NCI-H146 treated with DMSO at 0.1 percent for 48 hours (cell line): ENCODE data around the gene GRM4.

Experiments used
- DNase-seq: peaks from one replicate; lab custom pipeline; 2025; ENCODE audit not compliant: unreplicated experiment; lab: John Stamatoyannopoulos, UW

GRM4 gene

DNA sequence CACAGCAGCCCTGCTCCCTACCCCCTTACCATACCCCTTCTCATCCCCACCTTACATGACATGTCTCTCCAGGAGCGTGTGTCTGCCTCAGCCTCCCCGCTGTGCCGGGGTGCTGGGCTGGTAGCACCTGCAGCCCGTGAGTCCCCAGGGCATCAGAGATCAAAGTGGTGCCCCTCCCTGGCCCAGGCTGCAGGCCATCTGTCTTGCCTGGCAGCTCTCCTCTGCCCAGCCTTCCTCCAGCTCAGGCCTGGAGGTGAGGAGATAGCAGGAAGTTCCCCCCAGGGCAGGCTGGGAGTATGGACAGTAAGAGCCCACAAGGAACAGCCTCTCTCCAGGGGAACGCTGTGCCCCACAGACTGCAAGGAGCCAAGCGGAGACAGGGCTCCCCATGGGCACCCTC is 35.3 kb downstream of the GRM4 start:
- no peak for DNase-seq

DNA sequence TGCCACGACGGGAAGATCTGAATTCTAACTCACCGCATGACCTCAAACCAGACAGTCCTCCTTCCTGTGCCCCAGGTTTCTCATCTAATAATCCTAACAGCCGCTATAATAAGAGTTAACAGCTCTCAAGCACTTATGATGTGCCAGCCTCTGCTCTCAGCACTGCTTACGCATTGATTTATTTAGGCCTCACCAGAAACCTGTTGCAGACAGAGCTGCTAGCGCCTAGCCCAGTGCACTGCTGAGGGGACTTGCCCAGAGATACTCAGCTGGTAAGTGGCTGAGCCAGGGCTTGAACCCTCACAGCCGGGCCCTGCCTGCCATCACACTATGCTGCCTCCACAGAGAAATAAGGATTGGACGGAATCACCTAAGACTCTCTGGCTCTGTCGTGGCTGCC is 37.7 kb downstream of the GRM4 start:
- DNase-seq, result no peak

DNA sequence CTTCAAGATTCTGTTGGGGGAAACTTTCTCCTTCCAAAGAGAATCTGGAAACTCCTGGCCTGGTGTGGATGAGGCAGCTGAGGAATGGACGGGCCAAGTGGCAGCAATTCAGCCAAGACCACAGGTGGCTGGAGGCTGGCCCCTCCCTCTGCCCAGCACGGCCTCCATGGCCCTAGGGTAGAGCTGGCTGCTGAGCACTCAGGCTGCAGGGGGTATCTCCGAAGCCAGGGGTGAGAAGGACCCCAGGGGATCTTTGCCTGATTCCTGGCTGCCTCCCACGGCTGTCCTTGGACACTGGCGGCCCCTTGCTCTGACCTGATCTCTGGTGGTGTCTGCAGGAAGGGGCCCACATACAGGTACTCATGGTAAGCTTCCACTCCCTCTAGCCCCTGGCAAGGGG is 39.0 kb downstream of the GRM4 start:
- no peak for DNase-seq

DNA sequence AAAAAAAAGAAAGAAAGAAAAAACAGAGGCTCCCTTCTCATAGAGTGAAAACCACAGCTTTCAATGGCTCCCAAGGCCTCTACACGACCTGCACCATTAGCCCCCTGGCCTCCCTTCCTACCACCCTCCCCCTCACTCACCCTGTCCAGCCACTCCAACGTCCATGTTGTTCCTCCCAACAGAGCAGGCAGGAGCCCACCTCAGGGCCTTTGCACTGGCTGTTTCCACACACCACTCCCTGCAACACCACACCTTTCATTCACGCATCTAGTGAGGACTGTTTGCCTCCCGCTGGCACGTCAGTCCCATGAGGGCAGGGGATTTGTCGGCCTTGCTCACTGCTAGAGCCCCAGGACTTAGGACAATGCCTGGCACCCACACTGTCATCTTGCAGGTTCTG is 39.5 kb downstream of the GRM4 start:
- no peak for DNase-seq

DNA sequence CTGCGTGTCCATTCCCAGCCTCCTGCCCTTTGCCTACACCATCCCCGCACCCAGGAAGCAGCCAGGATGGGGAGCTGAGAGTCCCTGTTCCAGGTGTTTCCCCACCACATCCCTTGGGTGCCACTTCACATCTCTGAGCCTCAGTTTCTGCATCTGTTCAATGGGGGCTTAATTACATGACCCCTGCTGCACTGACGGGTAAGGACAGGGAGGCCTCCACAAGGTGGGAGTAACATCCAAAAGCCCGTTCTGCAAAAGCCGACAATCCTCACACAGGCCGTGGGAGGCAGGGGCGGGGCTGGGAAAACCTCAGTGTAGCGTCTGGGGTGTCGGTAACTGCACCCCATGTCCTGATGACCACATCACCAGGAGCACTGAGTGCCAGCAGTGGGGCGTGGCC is 41.3 kb downstream of the GRM4 start:
- no peak for DNase-seq

DNA sequence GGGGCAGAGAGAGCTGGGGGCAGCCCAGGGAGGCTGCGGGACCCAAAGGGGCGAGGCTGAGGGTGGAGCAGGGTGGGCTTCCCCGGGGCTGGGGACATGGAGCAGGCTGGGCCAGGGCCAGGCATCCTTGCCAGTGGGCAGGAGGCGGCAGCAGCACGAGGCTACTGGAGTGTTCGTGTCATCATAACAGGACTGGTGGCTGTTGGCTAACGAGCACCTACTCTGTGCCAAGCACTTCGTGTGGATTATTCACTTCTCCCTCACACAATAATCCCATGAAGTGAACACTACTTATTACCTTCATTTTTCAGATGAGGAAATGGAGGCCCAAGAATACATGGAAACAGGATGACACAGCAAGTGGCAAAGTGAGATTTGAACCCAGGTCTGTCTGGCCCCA is 41.7 kb downstream of the GRM4 start:
- DNase-seq, result no peak

DNA sequence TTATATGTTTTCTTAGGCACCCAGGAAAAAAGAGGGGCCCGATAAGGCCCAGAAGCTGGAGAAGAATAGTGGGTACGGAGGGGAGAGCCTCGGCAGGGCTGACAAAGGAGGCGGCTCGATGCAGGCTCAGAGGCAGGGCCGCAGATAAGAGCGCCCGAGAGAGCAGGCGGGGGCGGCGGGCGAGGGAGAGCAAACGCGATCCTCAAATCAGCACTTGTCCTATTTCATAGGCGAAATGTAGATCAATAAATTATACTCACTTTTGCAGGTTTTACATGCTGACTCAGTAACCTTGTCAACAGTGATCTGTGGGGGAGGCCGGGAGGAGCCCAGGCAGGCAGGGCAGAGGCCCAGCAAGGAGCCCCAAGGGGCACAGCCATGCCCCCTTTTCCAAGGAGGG is 42.6 kb downstream of the GRM4 start:
- no peak for DNase-seq

DNA sequence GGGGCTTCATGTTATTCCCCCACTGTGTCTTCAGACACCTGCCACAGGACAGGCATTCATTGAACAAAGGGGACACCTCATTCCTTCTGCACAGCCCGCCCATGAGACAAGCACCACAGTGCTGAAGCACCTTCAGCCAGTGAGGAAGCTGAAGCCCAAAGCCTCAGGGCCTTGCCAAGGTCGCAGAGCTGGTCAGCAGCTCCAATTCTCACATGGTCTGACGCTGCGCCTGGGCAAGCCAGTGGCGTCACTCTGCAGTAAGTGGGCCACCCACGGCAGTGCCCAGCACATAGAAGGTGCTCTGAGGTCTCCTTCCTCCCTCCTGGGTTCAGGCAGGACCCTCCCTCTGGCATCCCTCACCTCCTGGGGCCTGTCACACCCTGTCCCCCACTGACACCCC is 43.2 kb downstream of the GRM4 start:
- DNase-seq, result no peak

DNA sequence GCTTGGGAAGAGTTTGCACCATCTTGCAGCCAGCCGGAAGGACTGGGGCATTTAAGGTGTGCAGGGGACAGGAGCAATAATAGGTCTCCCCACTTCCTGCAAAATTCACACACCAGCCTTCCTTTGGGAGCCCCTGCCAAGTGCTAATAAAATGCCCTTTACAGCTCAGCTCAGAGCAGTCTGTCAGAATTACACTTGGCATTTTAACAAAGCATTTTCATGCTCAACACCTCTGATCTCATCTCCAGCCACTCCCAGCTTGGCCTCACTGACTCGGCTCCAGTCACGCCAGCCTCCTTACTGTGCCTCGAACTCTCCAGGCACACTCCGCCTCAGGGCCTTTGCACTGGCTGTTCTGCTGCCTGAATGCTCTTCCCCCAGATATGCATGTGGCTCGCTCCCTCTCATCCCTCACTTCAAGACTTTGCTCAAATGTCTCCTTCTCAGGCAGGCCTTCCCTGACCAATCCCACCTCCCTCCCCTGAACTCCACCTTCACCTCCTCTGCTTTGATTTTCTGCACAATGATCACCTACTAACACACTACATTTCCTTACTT is 43.7 kb downstream of the GRM4 start:
- DNase-seq, result no peak

DNA sequence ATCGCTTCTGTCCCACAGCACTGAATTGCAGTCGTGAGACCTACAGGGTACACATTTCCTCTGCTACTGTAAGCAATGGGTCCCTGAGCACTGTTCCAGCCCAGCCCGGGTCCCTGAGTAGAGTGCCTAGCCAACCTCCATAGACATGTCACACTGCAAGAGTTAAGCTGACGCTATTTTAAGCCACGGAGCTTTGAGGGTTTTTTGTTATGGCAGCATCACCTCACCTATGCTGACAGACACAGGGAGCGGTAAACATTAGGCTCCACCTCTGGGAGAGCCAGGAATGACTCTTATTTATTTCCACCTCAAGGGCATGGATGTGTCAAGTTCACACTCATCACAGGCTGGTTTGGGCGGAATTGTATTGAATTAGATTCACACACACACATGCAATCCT is 45.1 kb downstream of the GRM4 start:
- no peak for DNase-seq

DNA sequence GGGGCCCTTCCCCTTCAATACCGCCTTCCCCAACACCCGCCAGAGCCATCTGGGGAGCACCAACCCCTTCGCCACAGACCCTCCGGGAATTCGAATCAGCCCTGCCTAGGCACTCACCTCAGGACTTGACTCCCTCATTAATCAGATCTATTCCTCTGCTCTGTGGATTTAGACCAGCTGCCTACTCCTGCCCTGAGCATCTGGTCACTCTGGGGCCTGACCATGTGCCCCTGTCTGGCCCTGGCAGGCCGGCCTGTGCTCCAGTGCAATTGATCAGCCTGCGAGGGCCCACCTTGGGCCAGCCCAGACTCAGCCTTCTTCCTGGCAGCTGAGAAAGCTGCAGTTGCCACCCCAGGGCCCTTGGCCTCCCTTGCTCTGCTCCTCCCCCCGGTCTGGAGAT is 46.0 kb downstream of the GRM4 start:
- DNase-seq, result no peak

DNA sequence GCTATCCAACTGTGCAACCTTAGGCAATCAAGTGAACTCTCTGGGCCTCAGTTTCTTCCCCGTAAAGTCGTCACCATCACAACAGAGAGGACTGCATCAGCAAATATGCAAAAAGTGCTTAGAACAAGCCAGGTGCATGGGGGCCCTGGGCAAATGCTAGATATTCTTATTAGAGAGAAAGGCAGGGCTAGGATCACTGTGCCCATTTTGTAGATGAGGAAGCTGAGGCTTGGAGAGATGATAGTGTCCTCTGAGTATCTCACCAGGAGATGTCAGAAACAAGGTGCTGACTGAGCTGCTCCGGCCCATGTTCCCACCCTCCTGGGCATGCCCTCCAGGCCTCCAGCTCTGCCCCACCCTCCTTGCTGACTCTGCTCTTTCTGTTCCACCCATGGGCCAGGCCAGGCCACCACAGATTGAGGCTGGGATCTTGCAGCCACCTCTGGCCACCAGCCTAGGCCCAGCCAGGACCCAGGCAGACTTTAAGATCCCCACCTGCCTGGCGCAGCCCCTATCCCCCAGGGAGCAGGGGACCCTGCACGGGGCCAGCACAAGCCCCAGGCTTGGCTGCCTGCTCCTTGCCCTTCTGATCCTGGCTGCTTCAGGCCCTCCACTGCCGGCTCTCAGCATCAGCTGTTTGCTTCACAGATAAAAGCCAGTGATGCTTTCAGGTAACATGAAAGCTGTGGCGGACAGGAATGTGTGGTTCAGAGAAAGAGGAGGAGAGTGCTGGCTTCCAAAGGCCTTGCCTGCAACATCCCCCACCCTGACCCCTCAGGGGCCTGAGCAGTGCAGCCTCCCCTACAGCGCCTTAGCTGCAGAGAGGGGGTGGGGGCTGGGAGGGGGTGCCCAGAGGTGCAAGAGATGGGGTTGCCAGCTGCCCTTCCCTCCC is 47.6 kb downstream of the GRM4 start:
- DNase-seq, result no peak

DNA sequence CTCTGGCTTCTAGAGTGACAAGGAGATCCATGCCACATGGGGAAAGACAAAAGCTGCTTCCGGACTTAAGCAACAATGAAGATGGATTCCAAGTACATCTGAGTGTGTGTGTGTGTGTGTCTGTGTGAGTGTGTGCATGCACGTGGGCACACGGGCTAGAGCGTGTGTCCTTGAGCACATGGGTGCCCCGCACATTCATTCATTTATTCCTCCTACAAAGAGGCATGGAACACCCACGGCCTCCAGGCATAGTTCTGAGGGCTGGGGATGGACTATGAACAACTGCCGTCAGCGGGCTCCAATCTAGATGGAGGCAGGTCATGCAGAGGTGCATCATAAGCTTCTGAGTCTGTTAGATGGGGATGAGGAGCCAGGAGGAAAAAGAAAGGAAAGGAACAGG is 49.1 kb downstream of the GRM4 start:
- DNase-seq, result no peak

DNA sequence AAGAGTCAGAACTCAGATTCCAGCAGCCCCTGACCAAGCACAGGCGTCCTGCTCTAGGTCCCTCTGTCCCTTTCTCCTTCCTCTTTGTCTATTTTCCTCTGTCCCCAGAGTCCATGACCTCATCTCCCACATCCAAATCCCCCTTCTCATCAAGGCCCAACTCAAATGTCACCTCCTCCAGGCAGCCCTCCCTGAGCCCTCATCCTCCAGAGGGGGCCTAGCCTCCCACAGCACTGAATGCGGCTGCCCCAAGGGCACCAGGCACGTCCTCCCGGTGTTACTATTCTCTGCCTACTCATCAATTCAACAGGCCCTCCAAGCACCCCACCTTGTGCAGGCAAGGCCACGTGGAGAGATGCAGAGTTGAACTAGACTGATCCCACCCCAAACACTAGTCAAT is 49.7 kb downstream of the GRM4 start:
- DNase-seq, result no peak

DNA sequence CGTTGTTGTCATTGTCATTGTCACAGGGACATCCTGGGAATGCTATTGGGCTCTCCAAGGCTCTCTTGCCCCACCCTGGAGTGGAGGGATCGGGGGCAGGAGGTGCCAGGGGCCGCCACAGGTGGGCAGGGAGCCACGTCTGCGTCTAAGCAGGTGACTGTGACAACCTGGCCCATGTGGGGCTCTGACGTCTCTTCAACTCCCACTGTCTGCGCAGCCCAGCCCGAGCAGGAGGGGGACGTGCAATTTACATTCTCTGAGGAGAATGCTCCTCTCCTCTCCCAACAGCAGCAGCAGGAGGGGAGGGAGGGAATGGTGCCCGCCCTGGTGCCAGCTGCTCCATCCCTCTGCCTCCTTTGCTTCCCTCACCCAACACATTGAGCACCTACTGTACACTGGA is 50.1 kb downstream of the GRM4 start:
- no peak for DNase-seq

DNA sequence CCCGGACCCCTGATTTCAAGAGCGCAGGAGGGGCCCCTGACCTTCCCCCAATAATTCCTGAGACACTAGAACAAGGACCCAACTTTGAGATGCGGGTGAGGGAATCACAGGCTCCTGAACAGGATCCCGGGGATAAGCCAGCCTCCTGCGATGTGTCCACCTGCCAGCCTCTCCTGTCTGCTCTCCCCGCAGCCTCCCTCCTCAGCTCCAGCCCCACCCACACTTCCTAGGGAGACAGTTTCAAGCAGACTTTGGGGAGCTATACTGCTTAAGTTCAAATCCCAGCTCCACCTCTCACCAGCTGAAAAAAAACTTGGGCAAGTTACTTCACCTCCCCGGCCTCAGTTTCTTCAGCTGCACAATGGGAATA is 50.8 kb downstream of the GRM4 start:
- DNase-seq, result no peak

DNA sequence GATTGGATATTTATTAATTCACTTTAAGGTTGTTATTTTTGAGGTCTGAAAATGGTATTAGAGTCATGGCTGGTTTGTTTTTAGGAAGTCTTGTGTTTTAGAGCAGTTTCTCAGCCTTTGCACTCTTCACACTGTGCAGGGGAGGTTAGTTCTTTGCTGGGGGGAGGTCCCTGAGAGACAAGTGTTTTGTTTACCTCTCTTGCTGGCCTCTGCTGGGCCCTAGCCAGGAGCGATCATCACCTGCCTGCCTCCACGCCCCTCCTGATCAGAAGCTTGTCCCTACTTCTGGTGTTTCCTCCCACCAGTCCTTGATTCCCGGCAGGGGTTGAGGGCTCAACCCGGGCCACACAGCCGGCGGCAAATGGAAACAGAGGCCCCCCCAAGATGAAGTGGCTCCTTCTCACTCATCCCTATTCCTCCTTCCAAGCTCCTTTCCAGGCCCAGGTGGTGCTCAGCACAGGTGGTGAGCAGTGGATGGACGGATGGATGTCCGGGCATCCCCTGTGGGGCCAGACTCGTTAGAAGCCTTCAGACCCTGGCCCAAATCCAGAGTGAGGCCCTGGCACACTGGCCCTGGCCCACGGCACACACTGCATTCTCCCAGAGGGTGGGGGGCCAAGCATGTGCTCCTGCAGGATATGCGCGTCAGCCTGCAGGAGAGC is 51.3 kb downstream of the GRM4 start:
- no peak for DNase-seq

DNA sequence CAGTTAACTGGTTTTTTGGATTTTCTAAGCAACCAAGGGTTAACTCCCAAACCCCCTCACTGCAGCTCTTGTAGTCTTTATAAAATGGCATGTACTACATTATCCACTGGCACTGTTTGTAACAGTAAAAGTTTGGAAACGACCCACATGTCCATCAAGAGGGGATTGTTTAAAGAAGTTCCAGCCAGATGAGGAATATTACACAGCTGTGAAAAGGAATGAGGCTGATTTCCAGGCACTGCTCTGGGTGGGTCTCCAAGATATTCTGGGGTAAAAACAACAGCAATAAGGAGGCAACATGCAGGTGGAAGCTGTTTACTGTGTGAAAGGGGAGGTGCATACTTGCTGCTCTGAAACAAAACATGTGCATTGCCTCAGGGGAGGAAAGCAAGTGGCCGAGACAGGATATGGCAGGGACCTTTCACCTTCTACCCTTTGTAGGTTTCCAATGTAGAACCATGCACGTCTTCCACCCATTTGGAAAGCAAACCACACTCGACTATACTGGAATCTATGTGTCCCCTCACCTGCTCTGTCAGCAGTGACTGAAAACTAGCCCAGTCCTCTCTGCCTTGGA is 51.9 kb downstream of the GRM4 start:
- DNase-seq, result no peak

DNA sequence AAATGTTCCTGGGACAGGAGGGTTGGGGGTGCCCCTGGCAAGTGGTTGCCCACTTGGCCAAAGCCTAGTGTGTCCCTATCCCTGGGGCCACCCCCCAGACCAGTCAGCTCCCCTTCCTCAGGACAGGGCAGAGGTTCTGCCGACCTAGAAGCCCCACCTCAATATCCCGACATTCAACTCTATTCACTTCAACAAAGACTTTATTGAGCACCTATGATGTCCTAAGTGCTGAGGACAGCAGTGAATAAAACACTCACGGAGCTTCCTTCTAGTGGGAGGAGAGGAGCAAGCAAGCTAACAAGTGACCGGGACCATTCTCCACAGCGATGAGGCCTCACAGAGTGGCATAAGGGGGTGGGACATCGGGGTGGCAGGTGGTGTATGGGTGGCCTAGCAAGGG is 52.7 kb downstream of the GRM4 start:
- no peak for DNase-seq

DNA sequence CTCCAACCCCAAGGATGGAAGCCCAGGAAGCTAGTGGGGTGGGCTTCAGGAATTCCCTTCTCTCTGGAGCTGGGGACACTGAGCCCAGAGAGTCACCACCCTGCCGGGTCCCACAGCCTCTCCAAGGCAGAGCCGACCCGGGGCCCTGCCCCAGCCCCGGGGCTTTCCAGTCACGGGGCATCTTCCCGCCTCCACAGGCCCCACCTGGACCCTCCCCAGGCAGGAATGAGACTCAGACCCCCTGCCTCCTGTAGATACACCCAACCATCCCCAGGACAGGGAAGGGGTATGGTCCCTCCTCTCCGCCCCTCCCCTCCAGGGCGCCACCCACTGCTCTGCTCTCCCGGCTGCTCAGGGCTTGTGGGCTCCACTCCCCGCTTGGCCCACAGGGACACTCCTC is 53.3 kb downstream of the GRM4 start:
- no peak for DNase-seq

DNA sequence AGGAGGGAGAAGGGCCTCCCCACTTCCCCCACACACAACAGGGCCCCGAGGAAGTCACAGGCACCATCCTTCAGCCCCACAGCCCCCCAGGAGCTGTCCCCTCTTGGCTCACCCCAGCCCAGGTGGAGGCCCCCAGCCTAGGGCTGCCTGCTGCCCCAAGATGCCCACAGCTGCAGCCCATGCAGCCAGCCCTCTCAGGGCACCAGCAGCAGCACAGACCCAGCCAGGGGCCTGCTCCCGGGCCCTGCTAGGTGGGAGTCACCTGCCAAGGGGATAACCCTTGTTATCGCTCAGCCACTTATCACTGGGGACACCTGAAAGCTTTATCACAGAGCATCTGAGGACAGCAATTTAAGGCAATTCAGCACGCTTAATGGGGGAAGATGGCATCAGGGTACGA is 55.0 kb downstream of the GRM4 start:
- no peak for DNase-seq

DNA sequence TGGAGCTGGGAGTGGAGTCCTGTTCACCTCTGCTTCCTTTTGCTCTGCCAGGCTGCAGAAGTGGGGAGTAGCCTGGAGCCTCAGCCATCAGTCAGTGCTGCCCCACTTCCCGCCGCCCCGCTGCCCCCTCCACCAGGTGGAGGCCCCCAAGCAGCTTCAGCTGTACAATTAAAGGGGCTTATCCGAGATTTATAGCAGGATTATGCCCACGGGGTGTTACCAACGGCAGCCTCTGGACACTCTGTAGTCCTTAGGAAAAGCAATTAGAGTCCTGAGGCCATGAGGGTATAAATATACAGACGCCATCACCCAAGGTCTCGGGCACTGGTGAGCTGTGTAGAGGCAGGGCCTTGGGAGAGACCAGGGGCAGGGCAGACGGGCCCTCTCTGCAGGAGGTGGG is 55.4 kb downstream of the GRM4 start:
- no peak for DNase-seq
